ENCODE results near the gene MS4A15. TPM values are rescaled to one million over a fixed set of nuclear protein-coding genes. Genes with fewer than 3 reads are reported as not detected.

Gene MS4A15, protein sequence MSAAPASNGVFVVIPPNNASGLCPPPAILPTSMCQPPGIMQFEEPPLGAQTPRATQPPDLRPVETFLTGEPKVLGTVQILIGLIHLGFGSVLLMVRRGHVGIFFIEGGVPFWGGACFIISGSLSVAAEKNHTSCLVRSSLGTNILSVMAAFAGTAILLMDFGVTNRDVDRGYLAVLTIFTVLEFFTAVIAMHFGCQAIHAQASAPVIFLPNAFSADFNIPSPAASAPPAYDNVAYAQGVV
- not detected in 2 replicates for total RNA-seq

DNA sequence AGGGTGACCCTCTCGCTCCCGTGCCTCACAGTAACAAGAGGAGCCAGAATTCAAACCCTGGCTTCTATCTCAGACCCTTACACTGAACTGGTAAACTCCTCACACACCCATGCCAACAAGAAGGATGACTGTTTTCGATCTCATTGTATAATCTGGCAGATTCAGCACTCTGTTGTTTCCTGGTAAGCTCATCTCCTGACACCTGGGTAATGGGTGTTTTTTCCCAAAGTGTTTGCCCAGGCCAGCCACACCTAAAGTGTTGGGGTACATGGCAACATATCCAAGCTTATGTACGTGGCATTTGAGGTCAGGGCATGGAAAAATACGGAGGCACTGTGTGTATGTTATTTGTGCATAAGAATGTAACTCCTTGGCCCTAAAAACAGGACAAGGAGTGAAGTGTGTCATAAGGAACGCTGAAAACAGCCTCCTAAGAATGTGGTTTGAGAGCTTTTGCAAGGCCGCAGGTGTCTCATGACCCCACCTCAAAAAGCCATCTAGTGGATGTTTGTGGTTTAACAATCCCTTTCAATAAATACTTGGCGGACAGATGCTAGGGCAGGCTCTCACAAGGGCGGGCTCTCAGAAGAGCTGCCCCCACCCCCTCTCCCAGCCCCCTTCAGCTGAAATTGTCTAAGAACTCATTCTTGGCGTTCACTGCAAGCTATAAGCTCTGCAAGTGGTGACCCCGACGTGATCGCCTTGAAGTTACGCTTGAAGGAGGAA lies at the start of gene MS4A15:
Gene MS4A15, plus strand, starts transcription at position 561 of the 726 bp plus-strand sequence. CDS start 6,867 bp downstream, outside the sequence.

GRCh38 chr11:60724420-60724819 lies 32.2 kb upstream of the MS4A15 start, which contains the start of gene MS4A18:
Gene MS4A18, plus strand, starts transcription at chr11:60724720.

GRCh38 chr11:60785136-60785535 lies 28.5 kb downstream of the MS4A15 start, which contains the start of gene MS4A10:
Gene MS4A10, plus strand, starts transcription at chr11:60785333. Its CDS starts 5,003 bp downstream, at chr11:60790336.

Other genes with a start within 250 kb of the MS4A15 start
- gene MS4A13, start 241.5 kb upstream of the MS4A15 start, total RNA-seq: not detected in 2 replicates
- gene MS4A8, start 57.3 kb upstream of the MS4A15 start, total RNA-seq: not detected in 2 replicates
- not detected in 2 replicates for gene MS4A18, start 32.1 kb upstream of the MS4A15 start, total RNA-seq
- not detected in 2 replicates for gene MS4A10, start 28.5 kb downstream of the MS4A15 start, total RNA-seq
- gene CCDC86, start 85.2 kb downstream of the MS4A15 start, total RNA-seq: 5.7 and 15.2 TPM in 2 replicates
- 0.06 TPM in 1 of 2 replicates, not detected in the other for gene PTGDR2, start 99.1 kb downstream of the MS4A15 start, total RNA-seq
- not detected in 2 replicates for gene ZP1, start 110.7 kb downstream of the MS4A15 start, total RNA-seq
- gene PRPF19, start 149.7 kb downstream of the MS4A15 start, total RNA-seq: 33.8 and 48.3 TPM in 2 replicates
- gene TMEM109, start 157.3 kb downstream of the MS4A15 start, total RNA-seq: 72.2 and 114 TPM in 2 replicates
- 40.2 and 137 TPM in 2 replicates for gene TMEM132A, start 167.6 kb downstream of the MS4A15 start, total RNA-seq
- gene SLC15A3, start 195.3 kb downstream of the MS4A15 start, total RNA-seq: 11.5 and 13.2 TPM in 2 replicates
- under 0.01 TPM in 1 of 2 replicates, not detected in the other for gene CD6, start 214.8 kb downstream of the MS4A15 start, total RNA-seq

All from bladder microvascular endothelial cell (primary cell).